RCC 7860 (cell line): ENCODE results near the gene PADI3.
"Not testable (repeated sequence)": the region's sequence is repeated elsewhere in the genome, so short reads cannot be mapped to it uniquely, and the experiment has no call there.

Experiments
- DNase-seq: peaks from one replicate; pipeline ENCODE4 v3.0.0-alpha.2; 2015; ENCODE audit warnings: low spot score
- FAIRE-seq: peaks from 2 replicates; lab custom pipeline; 2012; peaks lifted over from hg19 to GRCh38; lab: Jason Lieb, UNC

The PADI3 gene

GRCh38 chr1:17237561-17237903 lies 11.4 kb upstream of the PADI3 start:
- FAIRE-seq (no peak), DNase-seq (no peak)

DNA sequence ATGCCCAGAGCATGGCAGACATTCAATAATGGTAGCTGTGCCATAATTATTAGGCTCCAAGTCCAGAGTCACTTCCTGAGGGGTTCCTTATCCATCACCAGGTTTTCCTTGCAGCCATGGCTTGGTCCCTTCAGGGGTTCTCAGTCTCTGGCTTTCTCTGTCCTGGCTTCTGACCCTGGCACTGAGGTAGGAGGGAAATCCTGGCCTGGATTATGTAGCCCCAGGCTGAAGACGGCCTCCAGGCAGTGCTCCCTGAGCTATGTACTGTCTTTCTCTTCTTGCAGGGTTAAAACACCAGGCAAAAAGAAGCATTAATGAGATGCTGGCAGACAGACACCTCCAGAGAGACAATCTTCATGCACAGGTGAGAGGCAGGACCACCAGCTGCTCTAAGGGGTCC lies 9.5 kb upstream of the PADI3 start:
- FAIRE-seq = peak; percentile 64
- DNase-seq = peak; percentile 84

GRCh38 chr1:17241011-17241779 lies 7.7 kb upstream of the PADI3 start:
- not testable (repeated sequence) for FAIRE-seq, DNase-seq

GRCh38 chr1:17241780-17242074 lies 7.2 kb upstream of the PADI3 start:
- FAIRE-seq, DNase-seq: not testable (repeated sequence)

GRCh38 chr1:17243274-17243673 lies 5.6 kb upstream of the PADI3 start:
- FAIRE-seq (no peak), DNase-seq (no peak)

DNA sequence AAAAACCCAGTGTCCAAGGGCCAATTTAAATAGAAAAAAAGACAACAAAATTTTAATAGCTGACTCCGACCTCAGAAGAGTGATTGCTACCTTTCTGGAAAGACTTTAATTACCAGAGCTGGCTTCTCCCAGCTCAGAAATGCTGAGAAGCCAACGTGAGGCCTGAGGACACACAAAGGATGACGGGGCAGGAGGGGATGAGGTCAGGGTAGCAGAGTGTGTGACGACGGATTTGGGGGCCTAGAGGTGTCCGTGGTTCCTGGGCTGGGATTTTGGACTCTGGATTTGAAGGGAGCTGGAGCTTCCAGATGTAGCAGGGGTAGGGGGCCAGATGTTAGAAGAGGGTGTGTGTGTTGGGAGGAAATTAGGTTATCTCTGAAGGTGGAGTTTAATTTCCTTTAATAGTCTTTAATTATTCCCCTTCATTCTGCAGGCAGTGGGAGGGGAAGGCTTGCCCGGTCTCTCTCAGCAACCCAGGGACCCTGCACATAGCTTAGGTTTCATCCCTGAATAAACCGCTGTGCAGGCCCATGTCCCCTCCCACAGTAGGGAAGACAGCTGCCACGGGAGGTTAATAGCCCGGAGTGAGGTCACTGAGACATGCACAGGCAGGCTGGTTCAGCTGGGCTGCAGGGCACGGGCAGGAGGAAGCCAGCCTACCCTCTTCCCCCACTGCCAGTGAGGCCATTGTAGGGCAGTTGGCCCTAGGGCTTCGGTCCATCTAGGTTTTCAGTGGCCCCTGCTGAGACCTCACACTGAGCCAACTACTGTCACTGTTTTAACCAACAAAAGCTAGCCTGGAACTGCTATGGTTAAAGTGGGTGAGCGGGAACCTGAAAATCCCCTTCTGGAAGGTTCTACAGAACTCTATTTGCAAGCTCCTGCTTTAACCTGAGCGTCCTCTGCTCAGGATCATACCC lies 3.8 kb upstream of the PADI3 start:
- DNase-seq (peak; percentile 37), FAIRE-seq (peak; percentile 35)

- no peak for DNase-seq
- FAIRE-seq = no peak
Observed at GRCh38 chr1:17245816-17246325, 3.0 kb upstream of the PADI3 start.

DNA sequence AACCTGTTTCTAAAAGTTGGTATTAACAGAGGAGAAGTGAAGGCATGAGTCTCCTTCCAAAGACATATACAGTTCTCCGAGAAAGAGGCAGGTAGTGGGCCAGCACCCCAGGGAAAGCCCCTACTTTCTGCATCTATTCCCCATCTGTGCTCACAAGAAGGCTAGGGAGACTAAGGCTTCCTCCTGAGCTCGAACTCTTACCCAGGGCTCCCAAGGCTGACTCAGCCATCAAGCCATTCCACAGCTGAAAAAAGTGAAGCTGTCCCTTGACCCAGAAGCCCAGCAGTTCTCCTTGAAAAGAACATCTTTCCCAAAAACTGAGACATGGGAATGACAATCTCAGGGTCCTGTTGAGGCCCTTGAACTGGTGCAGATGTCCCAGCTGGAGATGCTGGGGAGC lies 1.9 kb upstream of the PADI3 start:
- DNase-seq = no peak
- no peak for FAIRE-seq

GRCh38 chr1:17250601-17251000 lies 1.7 kb downstream of the PADI3 start:
- peak; percentile 87 for FAIRE-seq
- DNase-seq = peak; percentile 87

GRCh38 chr1:17251246-17251645 lies 2.3 kb downstream of the PADI3 start:
- DNase-seq = peak; percentile 14
- no peak for FAIRE-seq

DNA sequence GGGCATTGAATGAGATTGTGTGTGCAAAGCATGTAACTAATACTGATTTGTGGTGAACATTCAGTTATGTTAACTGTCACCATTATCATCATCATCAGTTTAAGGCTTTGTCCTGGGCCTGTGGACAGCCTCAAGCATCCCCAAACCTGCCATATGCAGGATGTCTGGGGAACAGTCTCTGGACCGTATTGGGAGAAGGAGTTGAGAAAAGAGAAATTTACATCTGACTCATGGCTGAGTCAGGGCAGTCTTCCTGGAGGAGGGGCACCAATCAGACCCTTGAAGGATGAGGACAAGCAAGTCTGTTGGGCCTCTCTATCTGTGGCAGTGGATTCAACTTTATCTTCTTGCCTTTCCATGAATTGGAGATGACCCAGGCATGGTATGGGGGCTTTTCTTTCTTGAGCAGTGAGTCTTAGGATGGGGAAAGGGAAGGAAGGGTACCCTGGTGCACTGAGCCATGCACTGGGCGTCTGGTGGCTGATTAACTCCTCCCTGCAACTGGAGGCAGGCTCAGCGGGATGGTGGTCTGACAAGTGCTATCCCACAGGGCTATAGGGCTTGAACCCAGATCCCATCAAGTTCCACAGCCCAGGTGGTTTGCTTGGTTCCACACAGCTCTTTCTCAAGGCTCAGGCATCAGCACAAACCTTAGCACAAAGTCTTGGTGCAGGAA lies 2.9 kb downstream of the PADI3 start:
- FAIRE-seq = peak; percentile 85
- peak; percentile 67 for DNase-seq

DNA sequence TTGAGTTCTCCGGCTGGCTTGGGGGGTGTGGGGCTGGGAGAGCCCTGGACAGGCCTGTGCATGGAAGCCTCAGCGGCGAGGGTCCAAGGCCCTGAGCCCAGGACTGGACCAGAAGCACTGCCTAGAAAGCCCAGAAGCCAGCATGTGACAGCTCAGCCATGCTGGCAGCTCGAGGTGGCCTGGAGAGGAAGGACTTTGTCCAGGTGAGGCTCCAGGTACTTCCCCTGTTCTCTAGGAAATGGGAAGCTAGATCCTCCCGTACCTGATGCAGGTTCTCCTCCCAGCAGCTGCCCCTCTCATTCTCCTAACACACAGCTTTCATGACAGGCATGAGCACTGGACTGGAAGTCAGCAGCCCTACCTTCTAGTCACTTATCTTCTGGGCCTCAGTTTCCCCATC lies 6.4 kb downstream of the PADI3 start:
- no peak for DNase-seq
- no peak for FAIRE-seq

DNA sequence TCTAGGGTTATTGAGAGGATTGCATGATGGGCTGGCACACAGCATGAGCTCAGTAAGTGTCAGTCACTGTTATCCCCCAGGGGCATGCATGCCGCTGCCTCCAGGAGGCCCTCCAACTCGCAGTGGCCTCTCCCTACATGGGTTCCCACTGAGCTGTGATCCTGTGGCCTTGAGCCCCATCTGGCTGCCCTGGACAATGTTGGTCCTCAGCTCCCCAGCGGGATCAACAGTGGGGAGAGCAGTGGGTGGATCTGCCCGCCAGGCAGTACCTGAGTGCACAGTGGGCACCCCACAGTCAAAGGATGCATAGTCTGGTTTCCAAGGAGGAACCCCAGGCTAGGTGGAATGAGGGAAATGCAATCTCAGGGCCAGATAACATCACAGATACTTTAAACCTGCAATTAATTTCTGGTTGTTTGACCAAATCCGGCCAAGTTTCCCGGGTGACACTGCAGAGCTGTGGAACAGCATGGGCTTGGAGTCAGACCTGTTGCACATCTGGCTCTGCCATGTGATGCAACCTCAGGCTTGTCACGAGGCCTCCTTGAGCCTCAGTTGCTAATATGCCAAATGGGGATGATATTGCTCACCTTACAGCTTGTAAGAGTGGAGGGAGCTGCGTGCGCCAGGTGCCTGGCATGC lies 9.3 kb downstream of the PADI3 start:
- FAIRE-seq (no peak), DNase-seq (no peak)

- FAIRE-seq = no peak
- DNase-seq = no peak
Observed at GRCh38 chr1:17258758-17259130, 9.8 kb downstream of the PADI3 start.

DNA sequence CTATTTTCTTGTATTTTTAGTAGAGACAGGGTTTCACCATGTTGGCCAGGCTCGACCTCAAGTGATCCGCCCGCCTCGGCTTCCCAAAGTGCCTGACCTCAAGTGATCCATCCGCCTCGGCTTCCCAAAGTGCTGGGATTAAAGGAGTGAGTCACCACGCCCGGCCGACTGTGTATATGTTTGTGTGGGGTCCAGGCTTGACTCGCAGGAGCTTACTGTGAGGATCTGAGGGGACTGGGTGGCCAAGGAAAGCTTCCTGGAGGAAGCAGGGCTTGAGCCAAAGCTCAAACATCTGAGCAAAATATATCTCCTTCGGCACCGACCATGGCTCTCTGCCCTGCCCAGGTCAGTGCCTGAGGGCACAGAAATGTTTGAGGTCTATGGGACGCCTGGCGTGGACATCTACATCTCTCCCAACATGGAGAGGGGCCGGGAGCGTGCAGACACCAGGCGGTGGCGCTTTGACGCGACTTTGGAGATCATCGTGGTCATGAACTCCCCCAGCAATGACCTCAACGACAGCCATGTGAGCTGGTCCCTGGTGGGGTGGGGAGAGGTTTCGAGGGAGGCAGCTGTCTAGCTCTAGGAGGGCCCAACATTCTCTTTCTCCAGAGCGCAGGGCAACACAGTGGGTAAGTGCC lies 10.5 kb downstream of the PADI3 start:
- FAIRE-seq (peak; percentile 50), DNase-seq (peak; percentile 41)

DNA sequence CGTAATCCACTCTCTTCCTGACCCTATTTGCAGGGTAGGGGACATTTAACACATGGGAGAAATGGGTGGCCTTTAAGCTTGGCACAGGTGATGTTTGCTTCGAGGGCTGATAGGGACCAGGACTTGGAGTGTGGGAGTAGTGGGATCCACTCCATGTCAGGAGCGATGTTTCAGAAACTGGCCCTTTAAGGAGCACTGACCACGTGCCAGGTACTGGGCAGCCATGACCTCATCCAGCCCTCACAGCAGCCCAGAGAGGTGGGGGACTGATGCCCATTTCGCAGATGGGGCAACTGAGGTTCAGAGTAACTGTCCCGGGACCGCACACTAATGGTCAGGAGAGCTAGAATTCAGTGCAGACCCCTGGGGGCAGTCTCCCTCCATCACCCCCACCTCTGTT lies 11.4 kb downstream of the PADI3 start:
- DNase-seq = no peak
- FAIRE-seq = no peak

DNA sequence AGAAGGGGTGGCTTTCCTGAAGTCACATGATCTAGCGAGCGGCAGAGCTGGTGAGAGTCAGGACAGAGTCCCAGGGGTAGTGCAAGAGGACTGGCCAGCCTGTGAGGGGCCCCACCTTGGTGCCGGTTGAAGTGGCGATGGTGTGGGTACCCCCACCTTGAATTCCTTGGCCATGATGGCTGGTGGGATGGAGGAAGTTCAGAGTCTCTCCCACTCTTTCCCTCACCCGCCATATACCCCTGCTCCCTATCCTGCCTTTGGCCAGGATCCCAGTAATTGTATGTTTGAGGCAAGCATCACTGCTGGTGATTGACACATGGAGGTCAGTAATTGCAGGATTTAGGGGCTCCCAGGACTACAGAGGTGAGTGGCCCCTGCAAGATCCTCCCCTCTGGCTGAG lies 11.8 kb downstream of the PADI3 start:
- FAIRE-seq (no peak), DNase-seq (no peak)

- DNase-seq (no peak), FAIRE-seq (no peak)
Observed at GRCh38 chr1:17263936-17264335, 15.0 kb downstream of the PADI3 start.

GRCh38 chr1:17264470-17264869 lies 15.6 kb downstream of the PADI3 start:
- no peak for FAIRE-seq
- no peak for DNase-seq

- FAIRE-seq (no peak), DNase-seq (no peak)
Observed at GRCh38 chr1:17265162-17265561, 16.3 kb downstream of the PADI3 start.

DNA sequence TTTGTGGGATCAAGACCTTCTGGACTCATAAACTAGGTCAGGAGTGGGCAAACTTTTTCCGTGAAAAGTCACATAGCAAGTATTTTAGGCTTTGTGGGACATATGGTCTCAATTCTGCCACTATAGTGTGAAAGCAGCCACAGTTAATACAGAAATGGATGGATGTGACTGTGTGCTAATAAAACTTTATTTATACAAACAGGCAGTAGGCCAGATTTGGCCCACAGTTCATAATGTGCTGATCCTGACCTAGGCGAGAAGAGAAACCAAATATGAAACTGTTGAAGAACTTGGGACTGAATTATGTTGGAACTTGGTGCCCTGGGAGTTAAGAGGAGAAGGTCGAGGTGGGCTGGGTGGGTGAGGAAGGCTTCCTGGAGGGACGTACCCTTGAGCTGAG lies 17.1 kb downstream of the PADI3 start:
- DNase-seq = no peak
- FAIRE-seq = no peak
